GM18873 (cell line): ENCODE measurements around the gene ATP5PO.

Source experiments
- ATAC-seq: cut with Tn5 transposase; IDR thresholded peaks from one replicate; pipeline ENCODE4 v1.9.1; 2021; ENCODE audit warnings: mild to moderate bottlenecking, moderate library complexity, moderate number of reproducible peaks; ENCODE audit not compliant: unreplicated experiment, low FRiP score

Gene ATP5PO, protein sequence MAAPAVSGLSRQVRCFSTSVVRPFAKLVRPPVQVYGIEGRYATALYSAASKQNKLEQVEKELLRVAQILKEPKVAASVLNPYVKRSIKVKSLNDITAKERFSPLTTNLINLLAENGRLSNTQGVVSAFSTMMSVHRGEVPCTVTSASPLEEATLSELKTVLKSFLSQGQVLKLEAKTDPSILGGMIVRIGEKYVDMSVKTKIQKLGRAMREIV

DNA sequence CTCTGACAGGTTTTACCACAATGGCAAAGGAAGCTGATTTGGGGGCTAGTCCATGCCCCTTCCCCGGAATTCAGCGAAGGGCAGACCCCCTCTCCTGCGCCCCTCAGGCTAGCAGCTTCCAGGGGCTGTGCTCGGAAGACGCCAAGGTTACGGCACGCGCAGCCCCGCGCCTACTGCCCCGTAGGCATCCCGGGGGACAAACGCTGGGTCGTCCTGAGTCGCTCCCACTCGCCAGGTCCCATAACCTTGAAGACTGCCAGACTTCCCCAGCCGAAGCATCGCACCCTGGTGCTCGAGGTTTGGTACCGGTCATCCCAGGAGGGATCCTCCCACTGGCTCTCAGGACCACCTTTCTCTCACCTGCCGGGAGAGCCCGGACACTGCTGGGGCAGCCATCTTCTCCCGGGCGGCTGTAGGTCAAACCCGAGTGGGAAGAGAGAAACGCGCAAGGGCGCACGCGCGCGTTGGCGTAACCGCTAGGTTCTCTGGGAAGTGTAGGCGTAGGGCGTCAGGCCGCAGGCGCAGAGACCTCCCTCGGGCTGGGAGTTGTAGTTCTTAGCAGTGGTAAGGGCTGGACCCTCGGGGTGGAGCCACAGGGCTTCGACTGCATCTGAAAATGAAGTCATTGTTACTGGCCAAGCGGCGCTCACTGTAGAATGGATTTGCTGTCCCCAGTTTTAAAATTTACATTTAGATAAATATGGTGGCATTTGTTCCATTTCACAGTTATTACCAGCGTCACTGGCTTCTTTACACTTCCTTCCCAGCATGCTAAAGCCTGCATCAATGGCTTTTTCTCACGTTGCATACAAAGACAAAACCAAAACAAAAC lies at the start of gene ATP5PO:
TSS of gene ATP5PO (minus strand) at position 437 of the 832 bp plus-strand sequence. CDS start at position 396, 41 bp downstream.
- ATAC-seq: peak; percentile 95

DNA sequence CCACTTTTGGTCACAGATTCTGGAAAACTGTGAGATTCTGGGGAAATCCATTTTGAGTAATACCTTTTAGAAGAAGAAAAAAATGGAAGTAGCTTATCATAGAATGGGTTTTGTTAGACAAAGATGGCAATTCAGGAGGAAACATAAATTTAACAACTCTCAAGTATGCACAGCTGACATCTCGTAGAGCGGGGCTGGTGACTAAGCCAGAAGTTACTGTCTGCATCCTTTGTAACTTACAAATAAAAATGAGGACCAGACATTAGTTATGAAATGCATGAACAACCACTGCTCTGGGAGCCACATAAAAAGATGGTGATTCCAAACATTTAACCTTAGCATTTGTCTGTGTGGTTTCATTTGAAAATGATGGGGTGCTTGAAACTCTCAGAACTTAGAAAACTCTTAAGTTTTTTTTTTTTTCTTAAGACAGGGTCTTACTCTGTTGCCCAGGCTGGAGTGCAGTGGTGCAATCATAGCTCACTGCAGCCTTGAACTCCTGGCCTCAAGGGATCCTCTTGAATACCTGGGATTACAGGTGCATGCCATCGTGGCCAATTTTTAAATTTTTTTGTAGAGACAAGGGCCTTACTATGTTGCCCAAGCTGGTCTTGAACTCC lies 49.2 kb upstream of the ATP5PO start:
- ATAC-seq: no peak

DNA sequence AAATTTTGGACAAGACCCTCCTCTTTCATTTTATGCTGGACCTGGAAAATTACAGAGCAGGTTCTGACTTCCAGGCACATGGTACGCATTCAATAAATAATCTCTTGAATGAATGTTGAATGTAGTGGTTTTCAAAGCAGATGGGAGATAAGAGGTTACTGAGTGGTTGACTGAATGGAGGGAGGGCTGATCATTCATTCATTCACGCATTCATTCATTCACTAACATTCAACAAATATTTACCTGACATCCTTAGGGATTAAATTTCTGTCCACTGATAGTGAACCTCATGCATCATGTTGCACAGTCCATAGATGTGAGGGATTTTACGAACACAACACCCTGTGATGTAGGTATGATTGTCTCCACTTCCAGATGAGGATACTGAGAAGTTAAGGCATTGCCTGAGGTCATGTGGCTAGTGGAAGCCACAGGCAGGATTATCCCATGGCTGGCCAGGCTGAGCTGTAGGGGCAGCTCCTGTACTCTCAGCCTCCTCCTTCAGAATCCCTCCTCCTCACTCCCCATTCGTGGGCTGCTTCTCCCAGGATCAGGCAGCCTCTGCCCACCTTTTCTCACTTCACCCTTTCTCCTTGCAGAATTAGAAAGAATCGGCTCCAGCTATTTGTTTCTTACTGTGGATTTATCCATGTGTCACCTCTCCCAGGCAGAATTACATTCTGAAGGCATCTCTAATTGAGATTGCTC lies 48.4 kb upstream of the ATP5PO start:
- no peak for ATAC-seq

DNA sequence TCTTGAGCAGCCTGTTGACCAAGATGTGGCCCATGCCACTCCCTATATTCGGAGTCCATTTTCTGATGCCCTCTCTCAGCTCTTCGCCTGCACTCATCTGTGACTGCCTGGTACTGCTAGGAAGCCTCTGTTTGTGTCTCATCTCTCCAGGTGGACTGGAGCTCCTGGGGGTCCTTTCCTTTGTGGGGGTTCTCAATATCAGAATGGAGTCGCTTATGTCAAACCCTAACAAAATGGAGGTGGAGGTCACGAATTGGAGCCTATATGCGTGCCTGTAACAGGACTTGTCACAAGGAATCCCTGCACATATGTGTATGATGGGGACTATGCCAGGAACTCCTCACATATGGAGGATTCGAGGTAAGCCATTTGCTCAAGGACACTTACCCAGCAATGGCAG lies 46.7 kb upstream of the ATP5PO start:
- no peak for ATAC-seq

DNA sequence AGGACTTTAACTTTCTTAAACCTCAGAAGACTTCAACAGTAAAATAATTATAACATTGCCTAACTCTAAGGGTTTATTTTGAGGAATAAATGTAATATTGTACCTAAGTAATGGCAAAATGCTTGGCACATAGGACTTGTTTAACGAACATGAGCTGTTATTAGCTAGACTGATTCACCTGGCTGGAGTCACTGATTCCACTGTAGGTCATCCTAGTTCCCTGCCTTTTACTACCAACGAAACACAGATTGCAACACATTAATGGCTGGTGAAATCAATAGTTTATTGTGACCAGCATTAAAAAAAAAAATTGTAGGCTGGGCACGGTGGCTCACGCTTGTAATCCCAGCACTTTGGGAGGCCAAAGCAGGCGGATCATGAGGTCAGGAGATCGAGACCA lies 45.5 kb upstream of the ATP5PO start:
- no peak for ATAC-seq

DNA sequence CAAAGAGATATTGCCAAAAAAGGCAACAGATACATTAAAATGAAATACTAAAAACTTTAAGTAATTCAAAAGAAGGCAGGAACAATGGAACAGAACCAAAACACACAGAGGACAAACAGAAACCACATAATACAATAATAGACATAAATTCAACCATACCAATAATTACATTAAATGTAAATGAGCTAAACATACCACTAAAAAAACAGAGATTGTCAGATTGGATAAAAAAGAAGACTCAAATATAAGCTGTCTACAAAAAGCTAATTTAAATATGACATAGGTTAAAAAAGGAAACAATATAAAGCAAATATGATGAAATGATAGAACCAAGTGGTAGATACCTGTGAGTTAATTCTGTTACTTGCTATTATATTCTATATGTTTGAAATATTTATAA lies 44.1 kb upstream of the ATP5PO start:
- no peak for ATAC-seq

DNA sequence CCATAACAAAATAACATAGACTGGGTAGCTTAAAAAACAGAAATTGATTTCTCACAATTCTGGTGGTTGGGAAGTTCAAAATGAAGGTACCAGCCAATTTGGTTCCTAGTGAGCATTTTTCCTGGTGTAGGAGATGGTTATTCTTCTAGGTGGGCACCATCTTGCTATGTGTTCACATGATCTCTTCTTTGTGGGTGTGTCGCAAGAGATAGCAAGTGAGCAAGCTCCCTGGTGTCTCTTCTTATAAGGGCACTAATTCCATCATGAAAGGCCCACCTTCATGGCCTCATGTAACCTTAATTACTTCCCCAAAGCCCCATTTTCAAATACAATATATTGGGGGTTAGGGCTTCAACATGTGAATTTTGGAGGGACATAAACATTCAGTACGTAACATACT lies 38.8 kb upstream of the ATP5PO start:
- ATAC-seq: no peak

DNA sequence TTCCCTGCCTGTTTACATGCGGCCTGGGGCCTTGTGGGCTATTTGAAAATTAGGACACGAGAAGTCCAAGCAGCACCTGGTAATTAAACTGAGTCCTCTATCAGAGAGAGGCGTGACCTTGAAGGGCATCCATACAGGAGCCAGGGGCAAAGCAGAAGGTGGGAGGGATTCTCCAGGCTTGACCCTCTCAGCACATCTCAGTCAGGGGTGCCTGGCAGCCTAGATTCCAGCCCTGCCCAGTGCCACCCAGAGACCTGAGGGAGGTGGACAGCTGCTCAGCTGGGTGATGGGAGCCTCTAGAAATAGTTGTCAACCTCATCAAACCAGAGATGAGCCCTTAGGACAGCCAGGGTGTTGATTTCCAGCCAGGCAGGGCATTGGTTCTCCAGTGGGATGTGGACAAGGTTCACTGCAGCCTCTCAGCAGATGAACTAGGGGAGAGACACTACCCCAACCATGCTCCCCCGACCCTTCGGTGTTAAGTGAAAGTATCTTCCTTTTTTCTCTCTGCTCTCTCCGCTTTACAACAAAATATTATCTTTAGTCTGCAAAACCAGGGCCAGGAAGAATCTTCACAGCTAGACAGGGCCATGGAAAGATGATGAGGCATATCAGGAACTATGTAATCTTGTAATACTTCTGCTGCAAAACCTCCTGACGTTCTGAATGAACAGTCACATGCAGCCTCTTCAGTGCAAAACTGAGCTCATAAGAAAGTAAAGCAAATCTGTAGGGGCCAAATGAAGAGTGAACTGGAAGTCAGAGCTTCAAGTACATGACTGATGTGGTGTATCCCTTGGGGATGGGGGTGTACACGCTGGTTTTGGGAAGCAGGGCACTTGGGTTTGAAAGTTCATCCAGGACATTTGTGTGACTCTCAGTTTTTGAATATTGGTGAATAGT lies 35.9 kb upstream of the ATP5PO start:
- ATAC-seq: no peak

DNA sequence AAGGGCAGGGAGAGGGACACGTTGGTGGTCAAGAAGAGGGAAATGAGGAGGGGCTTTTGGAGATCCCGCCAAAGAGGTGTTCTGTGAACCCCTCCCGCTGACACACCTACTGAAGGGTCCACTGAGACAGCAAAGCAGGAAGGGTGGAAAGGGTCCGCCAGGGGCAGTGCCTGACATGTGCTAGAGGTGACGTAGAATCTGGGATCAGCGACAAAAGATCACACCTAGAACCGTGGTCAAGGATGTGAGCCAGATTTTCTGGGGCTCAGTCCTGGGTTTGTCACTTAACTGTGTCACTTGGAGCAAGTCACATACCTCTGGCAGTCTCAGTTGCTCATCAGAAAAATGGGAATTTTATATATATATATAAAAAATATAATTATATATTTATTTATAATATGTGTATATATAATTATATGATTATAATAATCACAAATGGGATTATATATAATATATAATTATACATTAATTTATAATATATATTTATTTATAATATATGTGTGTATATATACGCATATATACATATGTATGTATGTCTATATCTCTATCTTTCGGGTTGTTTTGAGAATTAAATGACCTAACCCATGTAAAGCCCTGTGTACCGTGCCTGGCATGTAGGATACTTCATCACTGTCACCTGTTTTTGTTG lies 35.0 kb upstream of the ATP5PO start:
- no peak for ATAC-seq

DNA sequence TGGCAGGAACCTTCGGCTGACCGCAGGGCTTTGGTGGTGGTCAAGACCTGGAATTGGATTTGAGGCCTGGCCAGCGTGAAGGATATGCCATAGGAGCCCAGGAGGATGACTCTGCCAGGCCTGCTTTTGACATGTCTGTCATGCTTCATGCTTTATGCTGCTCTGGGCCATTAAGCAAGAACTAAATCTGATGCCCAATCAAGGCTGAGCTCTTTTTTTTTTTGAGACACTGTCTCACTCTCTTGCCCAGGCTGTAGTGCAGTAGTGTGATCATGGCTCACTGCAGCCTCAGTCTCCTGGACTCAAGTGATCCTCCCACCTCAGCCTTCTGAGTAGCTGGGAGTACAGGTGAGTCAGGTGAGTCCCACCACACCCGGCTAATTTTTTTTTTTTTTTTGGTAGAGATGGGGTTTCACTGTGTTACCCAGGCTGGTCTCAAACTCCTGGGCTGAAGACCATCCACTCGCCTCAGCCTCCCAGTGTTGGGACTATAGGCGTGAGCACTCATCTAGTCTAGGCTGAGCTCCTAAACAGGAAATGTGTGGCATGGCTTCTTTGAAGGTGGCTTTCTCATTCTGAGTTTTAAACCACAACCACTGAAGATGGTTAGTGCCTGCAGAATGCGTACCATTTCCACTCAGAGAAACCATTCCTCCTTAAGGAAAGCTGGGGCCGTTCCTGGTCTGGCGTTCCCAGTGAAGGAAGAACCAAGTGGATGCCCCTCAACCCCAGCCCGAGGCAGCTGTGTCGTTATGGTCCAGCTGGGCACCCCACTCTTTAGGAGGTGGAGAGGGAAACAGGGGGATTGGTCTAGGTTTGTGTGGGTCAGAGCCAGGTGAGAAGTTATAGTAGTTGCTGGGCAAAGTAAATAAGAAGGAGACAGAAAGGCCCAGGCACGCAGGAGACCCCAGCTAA lies 34.2 kb upstream of the ATP5PO start:
- no peak for ATAC-seq

DNA sequence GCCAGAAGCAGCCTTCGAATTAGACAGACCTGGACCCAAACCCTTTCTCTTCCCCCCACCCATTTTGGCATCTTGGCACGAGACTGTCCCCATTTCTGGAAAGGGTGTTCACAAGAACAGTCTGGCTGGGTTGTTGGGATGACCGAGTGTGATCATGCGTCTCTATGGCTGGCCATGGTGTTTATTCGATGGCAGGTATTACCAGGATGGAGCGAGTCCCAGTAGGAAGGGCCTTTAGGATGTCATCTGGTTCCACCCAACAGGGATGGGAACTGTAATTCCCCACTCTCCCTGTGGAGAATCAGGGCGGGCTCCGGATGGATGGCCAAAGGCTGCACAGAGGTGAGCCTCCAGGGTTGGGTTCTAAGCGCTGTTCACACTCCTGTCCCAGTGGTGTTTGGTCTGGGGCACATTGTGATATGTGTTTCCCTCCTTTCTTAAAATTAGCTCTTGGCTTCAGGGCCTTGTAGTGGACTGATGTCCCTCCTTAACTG lies 33.4 kb upstream of the ATP5PO start:
- no peak for ATAC-seq

DNA sequence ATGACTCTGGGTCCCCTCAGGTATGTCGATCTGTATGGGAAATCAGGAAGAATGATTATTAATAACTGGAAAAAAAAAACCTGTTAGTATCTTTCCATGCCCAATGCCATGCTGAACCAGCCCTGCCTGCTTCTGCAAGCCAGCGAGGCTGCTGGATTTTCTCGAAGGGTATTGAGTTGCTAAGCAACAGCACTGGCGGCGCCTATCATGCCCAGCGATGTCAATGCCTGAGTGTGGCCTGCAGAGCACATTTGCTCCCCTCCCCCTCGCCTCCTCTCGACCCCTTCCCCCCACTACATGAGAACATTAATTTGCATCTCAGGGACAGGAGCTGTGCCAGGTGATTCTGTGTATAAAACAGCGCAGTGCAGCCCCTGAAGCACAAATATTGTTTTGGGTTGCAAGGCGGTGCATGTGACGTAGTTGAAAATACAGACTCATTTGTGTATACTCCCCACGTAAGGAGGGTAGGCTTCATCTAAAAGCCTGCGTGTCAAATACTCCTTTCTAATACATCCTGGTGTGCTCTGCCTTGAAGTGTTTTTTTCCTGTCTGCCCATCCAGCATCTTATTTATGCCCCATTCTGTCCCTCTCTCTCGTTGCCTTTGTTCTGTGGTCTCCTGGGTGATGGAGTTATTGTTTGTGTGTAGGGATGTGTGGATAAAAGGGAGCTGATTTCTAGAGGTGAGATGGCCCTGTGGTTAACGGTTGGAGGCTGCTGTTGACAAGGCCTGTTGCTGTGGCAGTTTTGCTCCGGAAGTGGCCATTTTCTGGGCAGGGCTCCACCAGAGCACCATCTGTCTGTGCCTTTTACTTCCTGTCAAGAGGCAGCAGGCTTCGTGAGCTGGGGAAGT lies 32.7 kb upstream of the ATP5PO start:
- ATAC-seq: peak; percentile 35

DNA sequence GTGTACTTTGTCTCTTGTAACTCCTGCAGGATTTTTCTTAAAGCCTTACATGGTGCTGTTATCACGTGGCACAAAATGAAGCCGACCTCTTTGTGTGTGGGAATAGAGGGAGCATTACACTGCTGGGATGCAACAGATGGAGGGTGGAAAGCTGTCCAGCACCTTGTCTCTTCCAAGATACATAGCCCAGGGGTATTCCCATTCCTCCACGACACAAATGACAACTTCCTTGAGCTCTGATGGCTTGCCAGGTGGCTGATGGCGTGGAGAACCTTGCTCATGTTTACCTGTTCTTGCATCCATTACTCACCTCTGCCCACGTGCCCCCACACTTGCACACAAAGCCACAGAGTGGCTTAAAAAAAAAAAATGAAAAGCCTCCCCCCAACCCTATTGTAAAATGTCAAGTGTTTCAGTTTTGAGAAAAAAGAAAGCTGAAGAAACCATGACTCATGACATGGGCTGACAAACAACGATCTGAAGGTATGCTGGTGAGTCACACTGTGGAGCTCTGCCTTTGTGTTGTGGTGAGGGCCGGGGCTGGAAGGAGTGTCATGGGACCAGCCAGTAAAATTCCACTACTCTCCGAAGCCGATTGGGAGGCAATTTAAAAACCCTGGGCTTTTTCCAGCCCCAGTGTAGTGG lies 32.0 kb upstream of the ATP5PO start:
- peak; percentile 49 for ATAC-seq

DNA sequence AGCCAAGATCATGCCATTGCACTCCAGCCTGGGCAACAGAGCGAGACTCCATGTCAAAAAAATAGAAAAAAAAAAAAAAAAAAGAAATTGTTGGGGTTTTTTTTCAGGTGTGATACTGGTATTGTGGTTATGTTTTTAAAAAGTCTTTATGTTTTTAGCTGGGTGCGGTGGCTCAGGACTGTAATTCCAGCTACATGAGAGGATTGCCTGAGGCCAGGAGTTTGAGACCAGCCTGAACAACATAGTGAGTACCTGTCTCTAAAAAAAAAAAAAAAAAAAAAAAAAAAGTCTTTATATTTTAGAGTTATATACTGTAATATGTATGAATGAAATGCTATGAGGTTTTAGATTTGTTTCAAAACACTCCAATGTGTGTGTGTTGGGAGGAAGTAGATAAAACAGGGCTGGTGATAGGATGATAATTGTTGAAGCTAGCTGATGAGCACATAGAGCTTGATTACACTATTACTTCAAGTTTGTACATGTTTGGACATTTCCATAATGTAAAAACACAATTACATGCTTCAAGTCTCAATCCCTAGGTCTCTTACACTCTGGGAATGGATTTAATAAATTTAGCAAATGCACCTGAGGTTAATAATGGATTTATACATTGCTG lies 30.2 kb upstream of the ATP5PO start:
- no peak for ATAC-seq

DNA sequence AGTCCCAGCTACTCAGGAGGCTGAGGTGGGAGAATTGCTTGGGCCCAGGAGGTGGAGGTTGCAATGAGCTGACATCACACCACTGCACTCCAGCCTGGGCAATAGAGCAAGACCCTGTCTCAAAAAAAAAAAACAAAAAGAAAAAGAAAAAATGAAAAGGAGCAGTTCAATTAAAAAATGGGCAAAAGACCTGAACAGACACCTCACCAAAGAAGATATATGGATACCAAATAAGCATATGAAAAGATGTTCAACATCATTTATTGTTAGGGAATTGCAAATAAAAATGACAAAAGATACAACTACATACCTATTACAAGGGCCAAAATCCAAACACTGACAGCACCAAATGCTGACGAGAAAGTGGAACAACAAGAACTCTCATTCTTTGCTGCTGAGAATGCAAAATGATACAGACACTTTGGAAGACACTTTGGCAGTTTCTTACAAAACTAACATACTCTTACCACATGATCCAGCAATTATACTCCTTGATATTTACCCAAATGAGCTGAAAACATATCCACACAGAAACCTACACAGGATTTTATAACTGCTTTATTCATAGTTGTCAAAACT lies 28.7 kb upstream of the ATP5PO start:
- ATAC-seq: no peak

DNA sequence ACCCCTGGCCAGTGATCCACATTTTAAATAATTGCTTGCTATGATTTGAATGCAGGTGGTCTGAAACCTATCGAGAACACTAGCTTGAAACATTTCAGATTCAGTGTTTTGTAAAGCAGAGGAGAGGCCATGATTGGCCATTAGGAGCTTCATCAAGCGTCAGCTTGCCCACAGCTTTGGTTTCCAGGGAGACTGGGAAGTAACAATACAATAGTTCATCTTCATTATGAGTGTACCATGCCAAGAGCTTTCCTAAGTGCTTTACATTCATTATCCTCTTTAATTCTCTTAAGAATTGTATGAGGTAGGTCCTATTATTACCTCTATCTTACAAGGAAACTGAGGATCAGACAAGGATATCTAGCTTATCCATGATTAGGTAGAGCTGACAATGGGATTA lies 27.7 kb upstream of the ATP5PO start:
- ATAC-seq: no peak
